HG02759 (cell line): ENCODE results near the gene NAPEPLD.
"Not testable (repeated sequence)": the region's sequence is repeated elsewhere in the genome, so short reads cannot be mapped to it uniquely, and the experiment has no call there.

Source experiments
- ATAC-seq: cut with Tn5 transposase; IDR thresholded peaks from one replicate; pipeline ENCODE4 v1.9.1; 2021; ENCODE audit warnings: mild to moderate bottlenecking, moderate library complexity; ENCODE audit not compliant: unreplicated experiment

Gene NAPEPLD

DNA sequence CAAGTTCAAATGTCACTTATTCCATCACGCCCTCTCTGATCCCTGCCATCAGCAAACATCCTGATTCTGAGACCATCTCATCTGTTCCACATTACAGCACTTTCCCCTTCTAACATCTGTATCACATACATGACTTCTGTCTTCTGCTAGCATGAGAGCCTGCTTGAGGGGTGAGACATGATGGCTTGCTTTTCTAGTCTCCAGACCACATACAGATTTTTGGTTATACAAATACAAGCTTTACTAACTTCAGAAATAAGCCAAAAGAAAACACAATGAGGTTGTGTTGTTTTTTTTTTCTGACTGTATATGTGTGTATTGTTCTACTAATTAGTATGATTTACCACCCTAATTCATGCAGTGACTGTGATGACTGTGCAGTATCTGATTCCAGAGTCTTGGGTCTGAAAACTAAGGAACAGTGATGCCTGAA is 34.3 kb downstream of the NAPEPLD start:
- no peak for ATAC-seq

GRCh38 chr7:103113164-103113563 is 35.7 kb downstream of the NAPEPLD start:
- ATAC-seq = no peak

GRCh38 chr7:103106703-103107070 is 42.2 kb downstream of the NAPEPLD start:
- not testable (repeated sequence) for ATAC-seq

GRCh38 chr7:103106005-103106702 is 42.7 kb downstream of the NAPEPLD start:
- ATAC-seq = no peak

- no peak for ATAC-seq
These were observed 47.4 kb downstream of the NAPEPLD start for GRCh38 chr7:103101543-103101942.

- no peak for ATAC-seq
These were observed 48.6 kb downstream of the NAPEPLD start for GRCh38 chr7:103100348-103100747.

- ATAC-seq = no peak
These were observed 51.9 kb downstream of the NAPEPLD start for GRCh38 chr7:103097041-103097440.

GRCh38 chr7:103095558-103095957 is 53.3 kb downstream of the NAPEPLD start:
- not testable (repeated sequence) for ATAC-seq

DNA sequence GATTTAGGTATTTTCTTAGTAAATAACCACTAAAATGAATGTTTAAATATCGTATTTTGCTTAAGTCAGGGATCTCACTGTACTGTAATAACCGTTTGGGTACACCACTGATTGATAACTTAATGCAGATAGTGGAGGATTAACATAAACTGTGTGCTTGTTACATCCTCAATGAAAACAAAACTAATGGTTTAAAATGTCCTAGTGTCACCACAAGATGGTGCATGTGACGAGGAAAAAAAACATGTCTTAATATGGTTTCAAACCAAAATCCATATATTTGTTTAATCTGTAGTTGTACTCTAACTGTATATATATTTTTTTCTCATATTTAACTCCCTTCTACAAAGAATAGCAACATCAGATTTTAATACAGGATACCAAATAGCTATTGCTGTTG is 54.8 kb downstream of the NAPEPLD start:
- no peak for ATAC-seq

- ATAC-seq = no peak
These were observed 55.5 kb downstream of the NAPEPLD start for GRCh38 chr7:103093429-103093828.

- ATAC-seq = not testable (repeated sequence)
These were observed 56.6 kb downstream of the NAPEPLD start for GRCh38 chr7:103092321-103092720.

DNA sequence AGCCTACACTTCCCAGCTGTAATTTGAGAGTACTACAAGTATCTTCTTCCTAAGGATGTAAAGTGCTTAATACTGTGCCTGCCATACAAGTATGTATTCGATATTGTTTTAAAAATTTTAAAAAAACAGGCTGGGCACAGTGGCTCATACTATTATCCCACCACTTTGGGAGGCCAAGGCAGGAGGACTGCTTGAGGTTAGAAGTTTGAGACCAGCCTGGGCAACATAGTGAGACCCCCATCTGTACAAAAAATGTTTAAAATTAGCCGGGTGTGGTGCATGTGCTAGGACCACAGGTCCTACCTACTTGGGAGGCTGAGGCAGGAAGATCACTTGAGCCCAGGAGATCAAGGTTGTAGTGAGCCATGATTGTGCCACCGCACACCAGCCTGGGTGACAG is 65.7 kb downstream of the NAPEPLD start:
- no peak for ATAC-seq

- no peak for ATAC-seq
These were observed 66.4 kb downstream of the NAPEPLD start for GRCh38 chr7:103082497-103082896.

GRCh38 chr7:103080923-103081322 is 68.0 kb downstream of the NAPEPLD start:
- no peak for ATAC-seq

- ATAC-seq = no peak
These were observed 69.1 kb downstream of the NAPEPLD start for GRCh38 chr7:103079836-103080235.

- ATAC-seq = not testable (repeated sequence)
These were observed 70.7 kb downstream of the NAPEPLD start for GRCh38 chr7:103078226-103078625.

- ATAC-seq = no peak
These were observed 71.6 kb downstream of the NAPEPLD start for GRCh38 chr7:103077318-103077717.

GRCh38 chr7:103076764-103077163 is 72.1 kb downstream of the NAPEPLD start:
- no peak for ATAC-seq

DNA sequence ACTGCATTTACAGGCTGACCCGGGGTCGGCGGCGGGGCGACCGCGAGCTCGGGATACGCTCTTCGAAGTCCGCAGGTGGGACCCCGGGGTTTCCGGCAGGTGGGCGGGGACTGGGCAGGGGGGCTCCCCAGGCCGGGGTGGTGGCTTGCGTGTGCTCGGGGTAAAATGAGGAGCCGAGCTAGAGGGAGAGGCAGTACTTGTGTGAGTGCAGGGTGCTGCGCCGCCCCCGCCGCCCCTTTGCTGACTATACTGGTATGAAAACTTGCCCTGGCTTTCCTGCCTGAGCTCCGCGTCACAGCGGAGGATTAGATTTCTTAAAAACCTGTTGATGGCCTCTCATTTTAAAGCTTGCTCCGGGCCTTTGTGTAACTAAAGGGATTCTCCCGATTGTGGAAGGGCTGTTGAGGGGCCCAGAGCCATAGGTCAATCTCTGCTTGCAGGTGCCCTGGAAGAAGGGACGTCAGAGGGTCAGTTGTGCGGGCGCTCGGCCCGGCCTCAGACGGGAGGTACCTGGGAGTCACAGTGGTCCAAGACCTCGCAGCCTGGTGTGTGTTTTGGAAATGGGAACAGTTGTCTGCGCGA is 73.5 kb downstream of the NAPEPLD start:
- peak; percentile 48 for ATAC-seq

GRCh38 chr7:103074519-103075336 is 74.2 kb downstream of the NAPEPLD start, which contains the start of the genes ARMC10 and FBXL13:
Gene ARMC10 (plus strand): TSS chr7:103075140. CDS start chr7:103075273, 133 bp downstream.
Gene FBXL13 (minus strand): TSS chr7:103074796.
- ATAC-seq = peak; percentile 91

- no peak for ATAC-seq
These were observed 74.8 kb downstream of the NAPEPLD start for GRCh38 chr7:103073989-103074518.
